ENCODE results near the gene NAXD. TPM values are rescaled to one million over a fixed set of nuclear protein-coding genes. Genes with fewer than 3 reads are reported as not detected.

NAXD gene
- total RNA-seq, 1 donor from 2014 or later, result 32.7 TPM

DNA sequence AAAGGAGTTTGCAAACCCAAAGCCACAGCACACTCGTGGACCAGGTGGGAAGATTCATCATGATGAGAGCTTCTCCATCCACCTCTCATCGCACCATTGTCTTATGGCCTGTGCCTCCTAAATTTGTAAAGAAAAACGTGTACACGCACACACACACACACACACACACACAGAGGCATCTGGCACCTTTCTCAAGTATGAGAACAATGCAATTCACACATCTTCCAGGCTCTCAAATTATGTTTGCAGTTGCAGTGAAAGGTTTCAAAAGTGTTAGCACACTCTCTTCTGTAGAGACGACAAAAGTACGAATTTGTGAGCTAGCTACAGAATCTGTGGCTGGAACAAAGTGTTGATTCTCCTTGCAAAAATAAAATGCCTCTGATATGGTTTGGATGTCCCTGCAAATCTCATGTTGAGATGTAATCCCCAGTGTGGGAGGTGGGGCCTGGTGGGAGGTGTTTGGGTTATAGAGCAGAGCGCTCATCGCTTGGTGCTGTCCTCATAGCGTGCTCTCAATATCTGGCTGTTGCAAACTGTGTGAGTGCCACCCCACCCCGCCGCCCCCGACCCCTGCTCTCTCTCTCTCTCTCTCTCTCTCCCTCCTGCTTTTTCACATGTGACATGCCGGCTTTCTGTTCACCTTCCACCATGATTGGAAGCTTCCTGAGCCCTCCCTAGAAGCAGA is 32.0 kb upstream of the NAXD start:
- ChIA-PET CTCF (no interaction called here), POLR2A (no interaction called here)
- Mint-ChIP-seq H3K4me1 (no peaks in the 10 kb centered on the region), H3K36me3 (ENCODE audit: low read depth) (no peaks in the 10 kb centered on the region), H3K27me3 (peaks cover 5% of the 10 kb centered on the region), H3K4me3 (no peak overlapping the region), H3K27ac (no peak overlapping the region), H3K9me3 (no peaks in the 10 kb centered on the region)
- no peak for ATAC-seq (ENCODE audit: low read depth)
- DNase-seq, result no peak
- TF ChIP-seq CTCF (IDR thresholded peaks at IDR 0.05), result no peak
- intact Hi-C loops (cut with micrococcal nuclease), result no loop called here

GRCh38 chr13:110589793-110590390 is 25.5 kb upstream of the NAXD start:
- Mint-ChIP-seq H3K27ac (no peak overlapping the region), H3K27me3 (no peaks in the 10 kb centered on the region), H3K36me3 (ENCODE audit: low read depth) (no peaks in the 10 kb centered on the region), H3K4me3 (no peak overlapping the region), H3K4me1 (no peaks in the 10 kb centered on the region), H3K9me3 (no peaks in the 10 kb centered on the region)
- ATAC-seq (ENCODE audit: low read depth) (no peak), DNase-seq (no peak)
- POLR2A ChIA-PET, result no interaction called here
- intact Hi-C loops (cut with micrococcal nuclease), result no loop called here
- no peak for TF ChIP-seq CTCF (IDR thresholded peaks at IDR 0.05)
- CTCF ChIA-PET, result no interaction called here

- Mint-ChIP-seq H3K4me3 (no peak overlapping the region), H3K4me1 (no peaks in the 10 kb centered on the region), H3K27me3 (no peaks in the 10 kb centered on the region), H3K9me3 (no peaks in the 10 kb centered on the region), H3K27ac (no peak overlapping the region), H3K36me3 (ENCODE audit: low read depth) (no peaks in the 10 kb centered on the region)
- no peak for DNase-seq
- ATAC-seq (ENCODE audit: low read depth), result no peak
- no peak for TF ChIP-seq CTCF (IDR thresholded peaks at IDR 0.05)
- ChIA-PET POLR2A (no interaction called here), CTCF (no interaction called here)
- intact Hi-C loops (cut with micrococcal nuclease), result no loop called here
Observed at GRCh38 chr13:110590577-110590976, 24.8 kb upstream of the NAXD start.

DNA sequence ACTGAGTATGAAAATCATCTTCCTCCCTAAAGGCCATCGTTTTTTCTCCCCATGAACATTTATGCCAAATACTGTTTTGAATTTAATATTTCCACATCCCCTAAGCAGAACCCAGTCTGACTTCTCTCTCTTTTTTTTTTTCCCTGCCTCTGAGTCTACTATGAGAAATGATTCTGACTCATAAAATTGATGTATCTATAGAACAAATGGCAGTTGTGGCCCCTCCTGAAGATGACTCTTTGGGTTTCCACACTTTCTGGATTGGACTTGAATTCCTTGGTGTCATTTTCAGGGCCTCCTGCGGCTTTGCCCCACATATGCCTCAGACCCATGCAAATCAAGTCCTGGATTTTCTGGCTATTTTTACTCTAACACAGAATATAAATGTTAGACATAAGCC is 22.7 kb upstream of the NAXD start:
- no peak for ATAC-seq (ENCODE audit: low read depth)
- TF ChIP-seq CTCF (IDR thresholded peaks at IDR 0.05), result no peak
- Mint-ChIP-seq H3K9me3 (no peaks in the 10 kb centered on the region), H3K4me3 (no peak overlapping the region), H3K36me3 (ENCODE audit: low read depth) (no peaks in the 10 kb centered on the region), H3K27ac (no peak overlapping the region), H3K4me1 (no peaks in the 10 kb centered on the region), H3K27me3 (no peaks in the 10 kb centered on the region)
- no peak for DNase-seq
- ChIA-PET POLR2A (interaction anchor here (0.7 kb wide), 1 partner anchor 88 kb away, joined by 5 read pairs; no protein-coding TSS in a partner anchor), CTCF (interaction anchor here (1.1 to 1.6 kb wide), 4 partner anchors 137 to 320 kb away, joined by 3 to 14 read pairs (median 8); no protein-coding TSS in a partner anchor)
- intact Hi-C loops (cut with micrococcal nuclease), result loop anchor here (1.0 to 2.0 kb wide), 4 partner anchors 136 to 630 kb away; no protein-coding TSS in a partner anchor

DNA sequence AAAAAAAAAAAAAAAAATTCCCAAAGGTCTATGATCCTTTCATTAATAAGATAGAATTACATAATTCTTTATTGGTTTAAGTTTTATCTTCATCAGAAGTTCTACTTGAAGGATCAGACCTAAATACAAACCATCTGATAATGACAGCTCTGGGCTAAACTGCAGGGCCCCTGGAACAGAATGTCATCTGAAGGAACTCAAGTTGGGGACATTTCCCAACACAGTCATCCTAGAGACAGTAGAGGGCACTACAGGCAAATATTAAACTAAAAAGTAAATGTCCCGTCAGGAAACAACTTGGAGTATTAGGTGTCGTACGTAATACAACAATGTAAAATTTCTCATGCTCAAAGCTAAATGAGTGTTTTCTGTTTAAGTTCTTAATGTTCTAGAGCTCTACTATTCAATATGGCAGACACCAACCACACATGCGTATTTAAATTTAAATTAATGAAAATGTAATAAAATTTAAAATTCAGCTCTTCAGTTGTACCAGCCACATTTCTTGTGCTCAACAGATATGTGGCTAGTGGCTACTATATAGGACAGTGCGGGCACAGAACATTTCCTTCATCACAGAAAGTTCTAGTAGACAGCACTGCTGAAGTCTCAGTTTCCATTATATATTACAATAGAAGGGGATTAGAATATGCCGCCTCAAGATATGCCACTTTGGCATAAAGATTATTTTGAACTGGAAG is 21.8 kb upstream of the NAXD start:
- H3K27me3 Mint-ChIP-seq, result no peaks in the 10 kb centered on the region
- H3K27ac Mint-ChIP-seq, result no peak overlapping the region
- no peaks in the 10 kb centered on the region for H3K36me3 Mint-ChIP-seq (ENCODE audit: low read depth)
- no peak overlapping the region for H3K4me3 Mint-ChIP-seq
- intact Hi-C loops (cut with micrococcal nuclease), result loop anchor here (1.0 to 2.0 kb wide), 4 partner anchors 137 to 629 kb away; no protein-coding TSS in a partner anchor
- no peaks in the 10 kb centered on the region for H3K4me1 Mint-ChIP-seq
- TF ChIP-seq CTCF (IDR thresholded peaks at IDR 0.05), result no peak
- no peaks in the 10 kb centered on the region for H3K9me3 Mint-ChIP-seq
- ATAC-seq (ENCODE audit: low read depth) (peak; percentile 81), DNase-seq (no peak)
- ChIA-PET CTCF (interaction anchor here (0.7 to 2.0 kb wide), 19 partner anchors 16 to 628 kb away, joined by 3 to 14 read pairs (median 4); no protein-coding TSS in a partner anchor), POLR2A (interaction anchor here (0.6 to 1.0 kb wide), 4 partner anchors 83 to 560 kb away, joined by 3 to 5 read pairs (median 4); no protein-coding TSS in a partner anchor)

Data from activated B cell treated with CpG ODN at 0.5 μM for 24 hours (primary cell).